GM13977 (cell line): ENCODE data around the gene CLCN5.

Experiments used
- DNase-seq: peaks from one replicate; pipeline ENCODE4 v3.0.0; 2012; ENCODE audit warnings: low spot score
- in situ Hi-C: fragments of 300-500 bp; cut with MboI; formaldehyde crosslinking; loops from one replicate; pipeline ENCODE4 v1.12.0; 2022; ENCODE audit warnings: low sequenced_read_pairs, low pct_unique_long_range_greater_than_20kb, mixed read lengths, inconsistent platforms; ENCODE audit not compliant: unreplicated experiment
- TF ChIP-seq, protein P1 (sequence below): IDR thresholded peaks from 2 replicates; pipeline ENCODE4 v1.5.1; 2012; ENCODE audit warnings: mild to moderate bottlenecking, control low read depth; ENCODE audit not compliant: insufficient read depth; ENCODE audit errors: extremely low read depth, missing control alignments

Gene CLCN5

DNA sequence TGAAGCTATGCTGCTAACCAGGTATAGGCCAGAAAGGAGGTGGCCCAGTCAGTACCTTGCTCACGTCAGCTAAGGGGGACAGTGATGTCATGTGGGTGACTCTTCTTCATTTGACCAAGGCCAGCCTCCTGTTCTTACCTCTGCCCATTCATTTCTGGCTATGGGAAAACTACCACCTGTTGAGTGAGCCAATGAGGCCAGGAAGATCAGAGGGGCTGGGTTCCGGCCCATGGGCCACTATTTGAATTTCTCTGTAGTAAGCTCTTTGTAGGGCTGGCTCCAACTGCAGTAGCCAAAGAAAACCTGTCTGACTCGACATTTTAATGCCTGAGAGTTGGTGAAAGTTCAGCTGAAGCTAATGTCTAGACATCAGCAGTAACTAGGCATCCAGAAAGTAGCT lies 175.8 kb downstream of the CLCN5 start:
- DNase-seq: no peak
- in situ Hi-C loops: loop anchor here (25.0 kb wide), 1 partner anchor 186 kb away; the partner anchor contains the start of gene CLCN5
- TF ChIP-seq, protein P1, sequence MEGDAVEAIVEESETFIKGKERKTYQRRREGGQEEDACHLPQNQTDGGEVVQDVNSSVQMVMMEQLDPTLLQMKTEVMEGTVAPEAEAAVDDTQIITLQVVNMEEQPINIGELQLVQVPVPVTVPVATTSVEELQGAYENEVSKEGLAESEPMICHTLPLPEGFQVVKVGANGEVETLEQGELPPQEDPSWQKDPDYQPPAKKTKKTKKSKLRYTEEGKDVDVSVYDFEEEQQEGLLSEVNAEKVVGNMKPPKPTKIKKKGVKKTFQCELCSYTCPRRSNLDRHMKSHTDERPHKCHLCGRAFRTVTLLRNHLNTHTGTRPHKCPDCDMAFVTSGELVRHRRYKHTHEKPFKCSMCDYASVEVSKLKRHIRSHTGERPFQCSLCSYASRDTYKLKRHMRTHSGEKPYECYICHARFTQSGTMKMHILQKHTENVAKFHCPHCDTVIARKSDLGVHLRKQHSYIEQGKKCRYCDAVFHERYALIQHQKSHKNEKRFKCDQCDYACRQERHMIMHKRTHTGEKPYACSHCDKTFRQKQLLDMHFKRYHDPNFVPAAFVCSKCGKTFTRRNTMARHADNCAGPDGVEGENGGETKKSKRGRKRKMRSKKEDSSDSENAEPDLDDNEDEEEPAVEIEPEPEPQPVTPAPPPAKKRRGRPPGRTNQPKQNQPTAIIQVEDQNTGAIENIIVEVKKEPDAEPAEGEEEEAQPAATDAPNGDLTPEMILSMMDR: no peak

DNA sequence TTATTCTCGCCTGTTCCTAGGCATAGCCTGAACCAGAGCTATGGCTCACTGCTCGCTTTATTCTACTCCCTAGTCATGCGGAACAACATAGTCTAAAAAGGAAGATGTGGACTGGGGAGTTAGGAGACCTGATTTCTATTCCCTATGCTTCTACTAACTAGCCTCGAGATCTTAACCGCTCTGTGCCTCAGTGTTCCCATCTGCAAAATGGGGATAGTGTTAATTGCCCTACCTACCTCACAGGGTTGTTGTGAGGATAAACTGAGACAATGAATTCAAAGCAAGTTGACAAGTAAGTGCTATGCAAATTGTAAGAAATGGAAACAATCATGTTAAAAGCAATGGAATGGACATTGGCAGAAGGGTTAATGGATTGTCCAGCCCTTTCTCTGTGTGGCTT lies 176.4 kb downstream of the CLCN5 start:
- in situ Hi-C loops: loop anchor here (25.0 kb wide), 1 partner anchor 186 kb away; the partner anchor contains the start of gene CLCN5
- TF ChIP-seq, protein P1: no peak

DNA sequence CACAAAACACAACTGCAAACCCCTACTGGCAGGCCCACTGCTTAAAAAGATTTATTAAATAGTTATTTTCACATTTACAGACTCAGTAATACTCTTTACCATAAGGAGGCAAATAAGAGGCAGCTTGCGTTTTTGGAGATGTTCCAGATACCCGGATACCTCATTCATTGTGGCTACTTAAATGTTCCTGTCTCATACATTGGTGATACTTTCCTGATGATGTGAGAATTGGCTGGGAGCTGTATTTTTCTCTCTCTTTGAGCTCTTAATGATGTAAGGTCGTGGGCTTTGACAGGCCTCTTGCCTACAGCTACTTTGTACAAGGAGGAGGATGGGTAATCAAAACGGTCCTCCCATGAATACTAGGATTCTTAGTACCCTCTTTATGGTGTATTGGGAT lies 176.9 kb downstream of the CLCN5 start:
- DNase-seq: no peak
- in situ Hi-C loops: loop anchor here (25.0 kb wide), 1 partner anchor 187 kb away; the partner anchor contains the start of gene CLCN5
- TF ChIP-seq, protein P1: no peak

More for the DNA sequence above, 176.4 kb downstream of the CLCN5 start:
- DNase-seq: no peak

DNA sequence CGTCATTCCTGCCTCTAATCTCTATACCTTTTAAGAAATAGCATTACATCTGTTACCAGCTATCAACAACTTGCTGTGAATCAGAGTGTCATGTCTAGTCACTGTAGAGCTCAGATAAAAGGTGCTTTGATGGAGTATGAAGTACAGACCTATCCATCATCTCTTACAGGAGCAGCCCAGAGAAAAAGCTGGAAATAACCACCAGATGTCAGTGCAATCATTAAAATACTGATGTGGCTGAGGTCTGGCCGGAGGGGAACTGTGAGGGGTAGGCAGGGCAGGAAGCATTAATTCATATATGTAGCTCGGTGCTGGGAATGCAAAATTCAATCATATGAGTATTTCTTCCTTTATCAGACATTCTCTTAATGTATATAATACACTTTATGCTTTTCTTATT lies 177.8 kb downstream of the CLCN5 start:
- DNase-seq: no peak
- TF ChIP-seq, protein P1: peak; percentile 44
- in situ Hi-C loops: loop anchor here (25.0 kb wide), 1 partner anchor 487 kb away; no protein-coding TSS in a partner anchor

GRCh38 chrX:50103176-50103575 lies 180.8 kb downstream of the CLCN5 start:
- in situ Hi-C loops: loop anchor here (25.0 kb wide), 1 partner anchor 484 kb away; no protein-coding TSS in a partner anchor
- TF ChIP-seq, protein P1: no peak
- DNase-seq: no peak

- in situ Hi-C loops: loop anchor here (25.0 kb wide), 1 partner anchor 483 kb away; no protein-coding TSS in a partner anchor
- TF ChIP-seq, protein P1: no peak
- DNase-seq: no peak
These were observed 181.6 kb downstream of the CLCN5 start for GRCh38 chrX:50103866-50104566.
